Kidney epithelial cell (primary cell): ENCODE data around the gene BBIP1. TPM values are rescaled to one million over a fixed set of nuclear protein-coding genes. Genes with fewer than 3 reads are reported as not detected.

ENCODE experiments used
- DNase-seq: peaks from one replicate; pipeline ENCODE4 v3.0.0-alpha.2; 2010; ENCODE audit warnings: low read depth
- H3K27me3 ChIP-seq: 2 replicates; pipeline ENCODE4 v1.6.0; 2011; ENCODE audit warnings: low read length; ENCODE audit not compliant: control insufficient read depth, insufficient read depth
- H3K36me3 ChIP-seq: 2 replicates; pipeline ENCODE4 v1.5.1; 2011; ENCODE audit warnings: low read length; ENCODE audit not compliant: control insufficient read depth, insufficient read depth
- H3K4me3 ChIP-seq: 2 replicates; pipeline ENCODE4 v1.5.1; 2011; ENCODE audit warnings: low read depth, mild to moderate bottlenecking, control low read depth, low read length
- CTCF ChIP-seq: IDR thresholded peaks from 2 replicates; pipeline ENCODE4 v1.5.1; 2011; ENCODE audit warnings: mild to moderate bottlenecking, moderate library complexity, low read length, control low read depth, inconsistent platforms; ENCODE audit not compliant: insufficient read depth, poor library complexity, severe bottlenecking
- total RNA-seq: library from RNA; depleted of rRNA; stranded (reverse); fragments of >200 nt; gene quantifications from 2 replicates; pipeline ENCODE4 v1.2.3, GENCODE V29; 2015

Gene BBIP1
- total RNA-seq, 1 donor from 2014 or later: 24.7 TPM

GRCh38 chr10:110914431-110914830 is 4.5 kb downstream of the BBIP1 start:
- no peak for DNase-seq
- no peak overlapping the region for H3K4me3 ChIP-seq
- no peaks in the 10 kb centered on the region for H3K27me3 ChIP-seq
- no peak for TF ChIP-seq CTCF
- H3K36me3 ChIP-seq: no peaks in the 10 kb centered on the region

- H3K27me3 ChIP-seq: no peaks in the 10 kb centered on the region
- no peaks in the 10 kb centered on the region for H3K36me3 ChIP-seq
- TF ChIP-seq CTCF: no peak
- DNase-seq: no peak
- H3K4me3 ChIP-seq: no peak overlapping the region
These were observed 6.6 kb downstream of the BBIP1 start for GRCh38 chr10:110912374-110912773.

GRCh38 chr10:110910138-110910537 is 8.8 kb downstream of the BBIP1 start:
- DNase-seq: no peak
- Histone ChIP-seq H3K36me3 (no peaks in the 10 kb centered on the region), H3K27me3 (no peaks in the 10 kb centered on the region), H3K4me3 (no peak overlapping the region)
- TF ChIP-seq CTCF: no peak

- Histone ChIP-seq H3K4me3 (no peak overlapping the region), H3K36me3 (no peaks in the 10 kb centered on the region), H3K27me3 (no peaks in the 10 kb centered on the region)
- DNase-seq: no peak
- no peak for TF ChIP-seq CTCF
These were observed 15.4 kb downstream of the BBIP1 start for GRCh38 chr10:110903280-110904278.

GRCh38 chr10:110901954-110902819 is 16.8 kb downstream of the BBIP1 start:
- Histone ChIP-seq H3K36me3 (no peaks in the 10 kb centered on the region), H3K27me3 (no peaks in the 10 kb centered on the region), H3K4me3 (no peak overlapping the region)
- peak; percentile 31 for DNase-seq
- TF ChIP-seq CTCF: no peak
